ENCODE data around the gene FOXC2.
"Not testable (repeated sequence)": the region's sequence is repeated elsewhere in the genome, so short reads cannot be mapped to it uniquely, and the experiment has no call there.

FOXC2 gene

GRCh38 chr16:86585821-86586611 is 19.4 kb downstream of the FOXC2 start:
- Histone ChIP-seq H4K20me1 (ENCODE audit: insufficient read depth, low read length) (no peaks in the 10 kb centered on the region), H3K4me3 (ENCODE audit: low read length) (no peak overlapping the region), H3K4me2 (ENCODE audit: low read length) (no peak overlapping the region), H3K36me3 (replicated peaks; ENCODE audit: low read depth, low read length) (no peaks in the 10 kb centered on the region), H3K27me3 (ENCODE audit: low read depth, low read length) (peaks cover 11% of the 10 kb centered on the region; the same call in 1 of the 2 replicates), H3K79me2 (ENCODE audit: low read length) (no peaks in the 10 kb centered on the region), H2AFZ (ENCODE audit: low read depth, low read length) (no peak overlapping the region), H3K9me3 (ENCODE audit: insufficient read depth, low read length) (no peaks in the 10 kb centered on the region), H3K4me1 (ENCODE audit: low read length) (no peaks in the 10 kb centered on the region), H3K9ac (ENCODE audit: low read length) (no peak overlapping the region), H3K27ac (ENCODE audit: low read length) (no peak overlapping the region)
- TF ChIP-seq EZH2phosphoT487 (IDR thresholded peaks at IDR 0.05; ENCODE audit: low read depth) = no peak
- TF ChIP-seq CTCF (IDR thresholded peaks at IDR 0.05; ENCODE audit: low read depth, low read length) = no peak

GRCh38 chr16:86587487-86587886 is 20.9 kb downstream of the FOXC2 start:
- Histone ChIP-seq H3K4me1 (ENCODE audit: low read length) (no peaks in the 10 kb centered on the region), H3K4me3 (ENCODE audit: low read length) (no peak overlapping the region), H3K36me3 (replicated peaks; ENCODE audit: low read depth, low read length) (no peaks in the 10 kb centered on the region), H3K9ac (ENCODE audit: low read length) (no peak overlapping the region), H2AFZ (ENCODE audit: low read depth, low read length) (no peak overlapping the region), H4K20me1 (ENCODE audit: insufficient read depth, low read length) (no peaks in the 10 kb centered on the region), H3K9me3 (ENCODE audit: insufficient read depth, low read length) (no peaks in the 10 kb centered on the region), H3K27ac (ENCODE audit: low read length) (no peak overlapping the region), H3K79me2 (ENCODE audit: low read length) (no peaks in the 10 kb centered on the region), H3K27me3 (ENCODE audit: low read depth, low read length) (peaks cover 12% of the 10 kb centered on the region), H3K4me2 (ENCODE audit: low read length) (no peak overlapping the region)
- TF ChIP-seq EZH2phosphoT487 (IDR thresholded peaks at IDR 0.05; ENCODE audit: low read depth) (no peak), CTCF (IDR thresholded peaks at IDR 0.05; ENCODE audit: low read depth, low read length) (no peak)

GRCh38 chr16:86587955-86588354 is 21.3 kb downstream of the FOXC2 start:
- H2AFZ ChIP-seq (ENCODE audit: low read depth, low read length); H3K4me2 ChIP-seq (ENCODE audit: low read length); H3K27ac ChIP-seq (ENCODE audit: low read length); H3K36me3 ChIP-seq (replicated peaks; ENCODE audit: low read depth, low read length); H3K9ac ChIP-seq (ENCODE audit: low read length); H3K4me1 ChIP-seq (ENCODE audit: low read length); H3K4me3 ChIP-seq (ENCODE audit: low read length); H4K20me1 ChIP-seq (ENCODE audit: insufficient read depth, low read length); H3K9me3 ChIP-seq (ENCODE audit: insufficient read depth, low read length); H3K79me2 ChIP-seq (ENCODE audit: low read length): not testable (repeated sequence)
- H3K27me3 ChIP-seq (ENCODE audit: low read depth, low read length) = peaks cover 14% of the 10 kb centered on the region

- Histone ChIP-seq H2AFZ (ENCODE audit: low read depth, low read length) (no peak overlapping the region), H4K20me1 (ENCODE audit: insufficient read depth, low read length) (no peaks in the 10 kb centered on the region), H3K4me3 (ENCODE audit: low read length) (no peak overlapping the region), H3K9ac (ENCODE audit: low read length) (no peak overlapping the region), H3K9me3 (ENCODE audit: insufficient read depth, low read length) (no peaks in the 10 kb centered on the region), H3K27me3 (ENCODE audit: low read depth, low read length) (peaks cover 41% of the 10 kb centered on the region), H3K27ac (ENCODE audit: low read length) (no peak overlapping the region), H3K79me2 (ENCODE audit: low read length) (no peaks in the 10 kb centered on the region), H3K4me2 (ENCODE audit: low read length) (no peak overlapping the region), H3K36me3 (replicated peaks; ENCODE audit: low read depth, low read length) (no peaks in the 10 kb centered on the region), H3K4me1 (ENCODE audit: low read length) (no peaks in the 10 kb centered on the region)
- TF ChIP-seq EZH2phosphoT487 (IDR thresholded peaks at IDR 0.05; ENCODE audit: low read depth) (no peak), CTCF (IDR thresholded peaks at IDR 0.05; ENCODE audit: low read depth, low read length) (no peak)
Observed at GRCh38 chr16:86590501-86591144, 24.0 kb downstream of the FOXC2 start.

Measured in OCI-LY3 (cell line).